Motor neuron (in vitro differentiated cells): ENCODE results near the gene TIPIN. TPM values are rescaled to one million over a fixed set of nuclear protein-coding genes. Genes with fewer than 3 reads are reported as not detected.
A peak's percentile ranks its signal among the peaks of the same experiment; 100 is the strongest.
"Not testable (repeated sequence)": the region's sequence is repeated elsewhere in the genome, so short reads cannot be mapped to it uniquely, and the experiment has no call there.

Experiments
- ATAC-seq, 8 experiments: fragments of 200-7000 bp; cut with Tn5 transposase; replicated peaks in 6 of 8; 2 replicates each; pipeline ENCODE4 v1.8.0; 2021; ENCODE audit warnings: mild to moderate bottlenecking in 8 of 8, moderate library complexity in 8 of 8
- H3K27ac ChIP-seq, 2 donors: fragments of 250-450 bp; sonication (Bioruptor Pico); 2 replicates each; pipeline ENCODE4 v1.9.0; 2021; ENCODE audit warnings: antibody characterized with exemption in 2 of 2, mild to moderate bottlenecking in 2 of 2, moderate library complexity in 1 of 2
- H3K4me1 ChIP-seq, 2 donors: fragments of 250-450 bp; sonication (Bioruptor Pico); replicated peaks in 1 of 2; 2 replicates each; pipeline ENCODE4 v1.6.1; 2021; ENCODE audit warnings: antibody characterized with exemption in 2 of 2, mild to moderate bottlenecking in 2 of 2, moderate library complexity in 1 of 2
- H3K4me3 ChIP-seq, 5 donors: fragments of 250-450 bp; sonication (Bioruptor Pico); 2 replicates each; pipeline ENCODE4 v1.9.0; 2021; ENCODE audit warnings: antibody characterized with exemption in 5 of 5, mild to moderate bottlenecking in 5 of 5, moderate library complexity in 4 of 5
- WGBS, 10 experiments: fragments of 450-650 bp; shearing (Covaris generic); methylation state at CpG; one replicate each; pipeline ENCODE4 v1.0.0; 2022; 5-methylcytosine and 5-hydroxymethylcytosine counted together
- in situ Hi-C, 9 experiments: fragments of 400-800 bp; cut with MboI; loops; one replicate each; pipeline ENCODE4 v1.15.0; 2021; ENCODE audit warnings: low sequenced_read_pairs in 9 of 9, low pct_unique_long_range_greater_than_20kb in 2 of 9; ENCODE audit not compliant: unreplicated experiment in 9 of 9
- total RNA-seq, 8 experiments: library from RNA; unstranded; fragments of 300-600 nt; gene quantifications; 2 replicates each; pipeline versions ENCODE4 v1.2.3 to v1.2.4, GENCODE V29; 2022

TIPIN gene
- total RNA-seq, 8 experiments from 2014 or later, result 9.8 to 22.4 (median 13.2) TPM

GRCh38 chr15:66310786-66311185, 45.7 kb downstream of the TIPIN start:
- no peak overlapping the region for H3K27ac ChIP-seq
- in situ Hi-C loops, result no loop called here
- WGBS, 10 experiments, result 71 to 100% (median 100%) methylated on average over 1 to 2 of the region's 2 CpGs; no CpG with 5 or more reads in 4 of the 10 experiments
- H3K4me1 ChIP-seq, result no peaks in the 10 kb centered on the region
- no peak for ATAC-seq
- H3K4me3 ChIP-seq, result no peak overlapping the region

- ATAC-seq, result no peak
- no peaks in the 10 kb centered on the region for H3K4me1 ChIP-seq
- in situ Hi-C loops, result no loop called here
- H3K4me3 ChIP-seq, result no peak overlapping the region
- 40 to 100% (median 81%) methylated on average over 1 to 3 of the region's 3 CpGs; no CpG with 5 or more reads in 5 of the 10 experiments for WGBS, 10 experiments
- no peak overlapping the region for H3K27ac ChIP-seq
Observed at GRCh38 chr15:66309828-66310227, 46.7 kb downstream of the TIPIN start.

- WGBS, 10 experiments, result 63 to 100% (median 100%) methylated on average over 1 to 2 of the region's 3 CpGs; no CpG with 5 or more reads in 3 of the 10 experiments
- no peak overlapping the region for H3K27ac ChIP-seq
- in situ Hi-C loops, result no loop called here
- no peaks in the 10 kb centered on the region for H3K4me1 ChIP-seq
- H3K4me3 ChIP-seq, result no peak overlapping the region
- no peak for ATAC-seq
Observed at GRCh38 chr15:66308531-66308930, 48.0 kb downstream of the TIPIN start.

GRCh38 chr15:66306381-66306780, 50.1 kb downstream of the TIPIN start:
- no peak for ATAC-seq
- WGBS, 10 experiments, result 43 to 100% (median 66%) methylated on average over 1 to 3 of the region's 3 CpGs; no CpG with 5 or more reads in 2 of the 10 experiments
- no peak overlapping the region for H3K27ac ChIP-seq
- H3K4me3 ChIP-seq, result no peak overlapping the region
- H3K4me1 ChIP-seq, result no peaks in the 10 kb centered on the region
- in situ Hi-C loops, result no loop called here

GRCh38 chr15:66304425-66304824, 52.1 kb downstream of the TIPIN start:
- 61 to 100% (median 98%) methylated on average over 3 to 8 of the region's 10 CpGs; no CpG with 5 or more reads in 2 of the 10 experiments for WGBS, 10 experiments
- H3K27ac ChIP-seq, H3K4me1 ChIP-seq, ATAC-seq, in situ Hi-C loops, H3K4me3 ChIP-seq: not testable (repeated sequence)

- WGBS, 10 experiments, result 44 to 100% (median 72%) methylated on average over 1 to 5 of the region's 5 CpGs; no CpG with 5 or more reads in 2 of the 10 experiments
- Histone ChIP-seq H3K27ac (no peak overlapping the region), H3K4me1 (peaks cover 0 to 4% of the 10 kb centered on the region in 2 donors), H3K4me3 (no peak overlapping the region)
- ATAC-seq, result peak in 3 of 8 experiments; percentile 78 to 88 (median 87)
- in situ Hi-C loops, result no loop called here
Observed at GRCh38 chr15:66302489-66303278, 53.8 kb downstream of the TIPIN start.

- peaks cover 19 to 21% of the 10 kb centered on the region in 2 donors for H3K4me1 ChIP-seq
- in situ Hi-C loops, result loop anchor here in 2 of 9 experiments (25.0 kb wide), 1 partner anchor 387 kb away; no protein-coding TSS in a partner anchor
- no peak overlapping the region for H3K4me3 ChIP-seq
- WGBS, 10 experiments, result 7 to 100% (median 71%) methylated on average over 1 to 4 of the region's 4 CpGs; no CpG with 5 or more reads in 2 of the 10 experiments
- peak in 2 of 8 experiments; percentile 7 to 15 for ATAC-seq
- no peak overlapping the region for H3K27ac ChIP-seq
Observed at GRCh38 chr15:66298803-66299251, 57.7 kb downstream of the TIPIN start.

- peaks cover 30 to 35% of the 10 kb centered on the region in 2 donors for H3K4me1 ChIP-seq
- H3K4me3 ChIP-seq, result no peak overlapping the region
- WGBS, 10 experiments, result 40 to 88% (median 75%) methylated on average over 1 to 5 of the region's 5 CpGs; no CpG with 5 or more reads in 1 of the 10 experiments
- ATAC-seq, result no peak
- in situ Hi-C loops, result loop anchor here in 2 of 9 experiments (25.0 kb wide), 1 partner anchor 384 kb away; no protein-coding TSS in a partner anchor
- no peak overlapping the region for H3K27ac ChIP-seq
Observed at GRCh38 chr15:66296186-66296585, 60.3 kb downstream of the TIPIN start.

GRCh38 chr15:66294932-66295235, 61.6 kb downstream of the TIPIN start:
- ATAC-seq, result no peak
- Histone ChIP-seq H3K4me1 (peaks cover 30 to 35% of the 10 kb centered on the region in 2 donors), H3K4me3 (no peak overlapping the region), H3K27ac (no peak overlapping the region)
- in situ Hi-C loops, result loop anchor here in 2 of 9 experiments (25.0 kb wide), 1 partner anchor 383 kb away; no protein-coding TSS in a partner anchor
- 0 to 62% (median 47%) methylated on average over 1 to 3 of the region's 3 CpGs; no CpG with 5 or more reads in 2 of the 10 experiments for WGBS, 10 experiments

- peaks cover 30 to 35% of the 10 kb centered on the region in 2 donors for H3K4me1 ChIP-seq
- peak in 7 of 8 experiments; percentile 5 to 28 (median 14) for ATAC-seq
- WGBS, 10 experiments, result 0 to 42% (median 11%) methylated on average over 1 to 9 of the region's 16 CpGs; no CpG with 5 or more reads in 1 of the 10 experiments
- H3K27ac ChIP-seq, result peak overlapping the region; percentile 88 to 93
- H3K4me3 ChIP-seq, result peak overlapping the region; percentile 39 to 58 (median 48)
- in situ Hi-C loops, result loop anchor here in 2 of 9 experiments (25.0 kb wide), 1 partner anchor 382 kb away; no protein-coding TSS in a partner anchor
Observed at GRCh38 chr15:66294157-66294931, 62.1 kb downstream of the TIPIN start.

GRCh38 chr15:66293419-66294156, 62.9 kb downstream of the TIPIN start, which contains the start of gene DIS3L:
Gene DIS3L, plus strand, starts transcription at chr15:66293568. Its CDS starts 29 bp downstream, at chr15:66293597.
- H3K4me3 ChIP-seq, result peak within 1 kb of the TSS; percentile 39 to 58 (median 48)
- peak within 1 kb of the TSS; percentile 88 to 93 for H3K27ac ChIP-seq
- 2% methylated on average over 11 of the region's 92 CpGs; no CpG with 5 or more reads in 9 of the 10 experiments for WGBS, 10 experiments
- H3K4me1 ChIP-seq, result peaks cover 30 to 32% of the 10 kb centered on the region in 2 donors
- in situ Hi-C loops, result loop anchor here in 2 of 9 experiments (25.0 kb wide), 1 partner anchor 381 kb away; no protein-coding TSS in a partner anchor
- peak; percentile 82 to 87 (median 86) for ATAC-seq
